Activated naive CD4-positive, alpha-beta T cell treated with anti-CD3 and anti-CD28 coated beads for 36 hours (primary cell): ENCODE results near the gene DEPDC5. TPM values are rescaled to one million over a fixed set of nuclear protein-coding genes. Genes with fewer than 3 reads are reported as not detected.
A peak's percentile ranks its signal among the peaks of the same experiment; 100 is the strongest.

Experiments
- CTCF ChIA-PET: fragments of 350-600 bp; sonication (Branson Sonifier 250); formaldehyde crosslinking; loops from one replicate; lab custom pipeline; 2021; ENCODE audit warnings: antibody characterized with exemption; lab: Charles Lee
- DNase-seq: peaks from one replicate; pipeline ENCODE4 v3.0.0-alpha.2; 2020
- H3K27ac Mint-ChIP-seq: one replicate; pipeline ENCODE4 v1.8.0; 2021; ENCODE audit warnings: mild to moderate bottlenecking, mixed read lengths
- H3K27me3 Mint-ChIP-seq: one replicate; pipeline ENCODE4 v1.8.0; 2021; ENCODE audit warnings: low read depth, mixed read lengths
- H3K36me3 Mint-ChIP-seq: one replicate; pipeline ENCODE4 v1.8.0; 2021; ENCODE audit warnings: low read depth, mixed read lengths
- H3K4me1 Mint-ChIP-seq: one replicate; pipeline ENCODE4 v1.8.0; 2021; ENCODE audit warnings: low read depth, mixed read lengths
- H3K4me3 Mint-ChIP-seq: one replicate; pipeline ENCODE4 v1.8.0; 2021; ENCODE audit warnings: mild to moderate bottlenecking, moderate library complexity, mixed read lengths
- H3K9me3 Mint-ChIP-seq: one replicate; pipeline ENCODE4 v1.8.0; 2021; ENCODE audit warnings: mixed read lengths
- intact Hi-C: fragments of 100-400 bp; cut with micrococcal nuclease; formaldehyde crosslinking; loops from one replicate; pipeline ENCODE4 v1.15.1; 2023
- total RNA-seq, 2 experiments: library from RNA; stranded (reverse); gene quantifications; one replicate each; pipeline ENCODE4 v1.2.3, GENCODE V29; 2021

The DEPDC5 gene
- total RNA-seq, 2 experiments from 2014 or later, result 23.6 TPM

DNA sequence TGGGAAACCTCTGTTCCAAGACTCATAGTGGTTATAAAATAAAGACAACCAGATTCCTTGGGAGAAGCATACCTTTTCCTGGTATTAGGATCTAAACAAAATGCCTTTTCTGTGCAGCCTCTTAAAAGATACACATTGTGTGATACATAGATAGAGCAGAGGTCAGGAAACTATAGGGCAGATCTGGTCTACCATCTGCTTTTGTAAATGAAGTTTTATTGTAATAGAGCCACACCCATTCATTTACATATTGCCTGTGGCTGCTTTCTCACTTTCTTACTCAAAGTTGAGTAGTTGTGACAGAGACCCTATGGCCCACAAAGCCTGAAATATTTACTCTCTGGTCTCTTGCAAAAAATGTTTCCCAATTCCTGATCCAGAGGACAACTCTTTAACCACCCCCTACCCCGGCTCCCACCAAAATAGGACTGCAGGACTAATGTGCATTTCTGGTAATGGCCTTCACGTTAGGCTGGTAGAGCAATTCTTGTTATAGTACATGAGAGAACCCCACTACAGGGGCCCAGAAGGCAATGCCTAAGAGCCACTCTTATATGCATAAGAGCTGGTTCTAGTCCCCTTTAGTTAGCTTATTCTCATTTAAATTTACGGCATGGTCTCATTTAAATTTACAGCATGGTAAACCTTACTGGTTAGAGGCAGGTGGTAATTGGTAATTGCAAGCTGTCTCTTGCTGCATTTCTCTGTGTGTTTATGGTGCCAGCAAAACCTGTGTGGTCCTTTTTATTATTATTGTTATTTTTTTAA is 113.8 kb downstream of the DEPDC5 start:
- no peak overlapping the region for H3K4me3 Mint-ChIP-seq
- no peaks in the 10 kb centered on the region for H3K4me1 Mint-ChIP-seq
- H3K27ac Mint-ChIP-seq, result no peak overlapping the region
- H3K9me3 Mint-ChIP-seq, result no peaks in the 10 kb centered on the region
- intact Hi-C loops, result no loop called here
- peaks cover 9% of the 10 kb centered on the region for H3K36me3 Mint-ChIP-seq
- CTCF ChIA-PET, result no interaction called here
- no peak for DNase-seq
- H3K27me3 Mint-ChIP-seq, result no peaks in the 10 kb centered on the region

DNA sequence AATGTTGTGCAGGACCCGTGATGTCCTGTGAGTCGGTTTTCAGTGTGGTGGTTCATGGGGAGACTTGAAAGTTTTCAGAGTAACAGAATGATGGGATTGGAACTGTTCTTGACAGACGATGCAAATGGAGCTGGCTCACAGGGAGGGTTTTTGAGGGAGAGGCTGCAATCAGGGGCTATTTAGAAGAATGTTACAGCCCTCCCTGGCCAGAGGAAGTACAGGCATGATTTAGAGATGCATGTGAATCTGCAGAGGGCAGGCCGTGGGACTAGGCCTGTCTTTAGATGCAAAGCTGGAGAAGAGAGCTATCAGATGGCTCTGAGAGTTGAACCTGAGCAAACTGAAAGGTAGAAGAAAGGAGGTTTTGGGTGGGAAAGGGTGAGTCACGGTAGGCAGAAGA is 115.9 kb downstream of the DEPDC5 start:
- intact Hi-C loops, result no loop called here
- Mint-ChIP-seq H3K4me3 (no peak overlapping the region), H3K27ac (no peak overlapping the region), H3K9me3 (no peaks in the 10 kb centered on the region), H3K36me3 (peaks cover 12% of the 10 kb centered on the region), H3K27me3 (no peaks in the 10 kb centered on the region), H3K4me1 (no peaks in the 10 kb centered on the region)
- CTCF ChIA-PET, result no interaction called here
- DNase-seq, result no peak

DNA sequence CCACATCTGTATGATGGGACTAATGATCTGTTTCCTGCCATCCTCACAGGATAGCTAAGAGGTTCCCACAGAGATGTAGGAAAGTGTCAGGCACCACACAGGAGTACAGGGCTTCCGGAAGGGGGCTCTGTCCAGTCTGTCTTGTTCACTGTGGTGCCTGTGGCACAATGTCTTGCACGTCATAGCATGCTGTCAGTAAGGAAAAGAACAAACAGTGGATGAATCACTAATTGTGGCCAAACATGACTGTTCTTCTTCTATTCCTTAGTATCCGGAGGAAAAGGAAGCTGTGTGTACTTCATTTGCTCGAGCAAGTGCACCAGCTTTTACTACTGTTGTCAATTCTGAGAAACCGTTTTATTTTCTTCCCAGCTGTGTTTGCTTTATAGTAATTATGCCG is 117.1 kb downstream of the DEPDC5 start:
- Mint-ChIP-seq H3K4me1 (no peaks in the 10 kb centered on the region), H3K27me3 (no peaks in the 10 kb centered on the region), H3K9me3 (no peaks in the 10 kb centered on the region), H3K36me3 (peaks cover 12% of the 10 kb centered on the region), H3K4me3 (no peak overlapping the region), H3K27ac (no peak overlapping the region)
- intact Hi-C loops, result no loop called here
- CTCF ChIA-PET, result interaction anchor here (0.9 to 1.3 kb wide), 2 partner anchors 80 to 100 kb away, joined by 3 to 6 read pairs; no protein-coding TSS in a partner anchor
- no peak for DNase-seq

DNA sequence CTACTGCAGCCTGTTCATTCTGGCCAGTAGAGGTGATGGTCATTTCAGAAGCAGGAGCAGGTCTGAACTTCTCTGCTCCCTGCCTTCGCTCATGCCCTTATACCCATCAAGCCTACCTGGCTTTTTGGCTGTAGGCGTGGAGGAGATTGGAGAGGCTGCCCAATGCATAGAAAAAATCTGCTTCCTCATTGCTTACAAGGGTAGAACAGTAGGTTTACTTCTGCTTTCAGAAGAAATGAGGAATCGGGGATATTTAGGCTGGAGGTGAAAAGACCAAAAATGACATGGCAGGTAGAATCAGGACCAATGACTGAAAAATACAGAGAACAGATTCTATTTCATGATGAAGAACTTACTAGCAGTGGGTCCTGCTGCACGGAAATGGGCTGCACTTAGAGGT is 117.7 kb downstream of the DEPDC5 start:
- CTCF ChIA-PET, result interaction anchor here (1.3 to 1.4 kb wide), 2 partner anchors 79 to 99 kb away, joined by 5 to 6 read pairs; no protein-coding TSS in a partner anchor
- Mint-ChIP-seq H3K36me3 (peaks cover 15% of the 10 kb centered on the region), H3K27ac (no peak overlapping the region), H3K9me3 (no peaks in the 10 kb centered on the region), H3K27me3 (no peaks in the 10 kb centered on the region), H3K4me3 (no peak overlapping the region), H3K4me1 (no peaks in the 10 kb centered on the region)
- intact Hi-C loops, result no loop called here
- no peak for DNase-seq

DNA sequence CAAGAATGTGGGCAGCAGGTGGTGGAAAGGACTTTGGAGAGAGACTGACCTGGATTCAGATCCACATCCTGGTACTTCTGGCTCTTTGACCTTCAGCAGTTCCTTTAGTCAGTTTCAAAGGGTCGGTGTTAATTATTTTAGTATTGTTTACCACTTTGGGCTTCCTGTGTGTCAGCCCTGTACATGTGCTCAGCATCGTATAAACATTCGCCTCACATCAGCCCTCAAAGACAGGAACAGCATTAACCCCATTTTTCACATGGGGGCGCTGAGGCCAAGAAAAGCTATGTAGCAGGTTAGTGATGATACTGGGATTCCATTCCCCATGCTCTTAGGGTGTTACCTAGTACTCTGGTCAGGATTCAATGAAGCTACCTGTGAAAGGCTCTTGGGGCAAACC is 118.4 kb downstream of the DEPDC5 start:
- H3K4me1 Mint-ChIP-seq, result no peaks in the 10 kb centered on the region
- peak; percentile 30 for DNase-seq

DNA sequence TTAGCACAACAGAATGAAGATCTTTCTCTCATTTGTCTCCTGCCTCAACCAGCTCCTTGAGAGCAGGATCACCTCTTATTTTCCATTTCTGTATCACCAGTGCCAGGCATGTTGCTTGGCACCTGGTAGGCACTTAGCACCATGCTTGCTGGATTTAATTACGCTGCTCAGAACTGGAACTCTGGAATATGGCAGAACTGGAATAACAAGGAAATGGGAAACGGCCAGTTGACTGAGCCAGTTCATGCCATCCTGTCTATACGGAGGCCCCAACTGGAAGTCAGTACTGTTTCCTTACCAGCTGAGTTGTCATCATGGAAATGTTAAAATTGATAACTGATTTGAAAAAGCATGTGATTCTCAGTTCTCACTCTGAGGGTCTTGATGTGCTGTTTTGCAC is 121.0 kb downstream of the DEPDC5 start:
- intact Hi-C loops, result no loop called here
- Mint-ChIP-seq H3K4me1 (no peaks in the 10 kb centered on the region), H3K27me3 (no peaks in the 10 kb centered on the region), H3K27ac (no peak overlapping the region), H3K4me3 (no peak overlapping the region), H3K36me3 (peaks cover 15% of the 10 kb centered on the region), H3K9me3 (no peaks in the 10 kb centered on the region)
- CTCF ChIA-PET, result no interaction called here
- no peak for DNase-seq

More for the DNA sequence above, 118.4 kb downstream of the DEPDC5 start:
- no peaks in the 10 kb centered on the region for H3K9me3 Mint-ChIP-seq
- intact Hi-C loops, result no loop called here
- H3K36me3 Mint-ChIP-seq, result peaks cover 15% of the 10 kb centered on the region
- H3K27ac Mint-ChIP-seq, result no peak overlapping the region
- H3K27me3 Mint-ChIP-seq, result no peaks in the 10 kb centered on the region
- CTCF ChIA-PET, result interaction anchor here (0.6 to 1.4 kb wide), 2 partner anchors 14 to 79 kb away, joined by 3 to 5 read pairs; no protein-coding TSS in a partner anchor
- no peak overlapping the region for H3K4me3 Mint-ChIP-seq

DNA sequence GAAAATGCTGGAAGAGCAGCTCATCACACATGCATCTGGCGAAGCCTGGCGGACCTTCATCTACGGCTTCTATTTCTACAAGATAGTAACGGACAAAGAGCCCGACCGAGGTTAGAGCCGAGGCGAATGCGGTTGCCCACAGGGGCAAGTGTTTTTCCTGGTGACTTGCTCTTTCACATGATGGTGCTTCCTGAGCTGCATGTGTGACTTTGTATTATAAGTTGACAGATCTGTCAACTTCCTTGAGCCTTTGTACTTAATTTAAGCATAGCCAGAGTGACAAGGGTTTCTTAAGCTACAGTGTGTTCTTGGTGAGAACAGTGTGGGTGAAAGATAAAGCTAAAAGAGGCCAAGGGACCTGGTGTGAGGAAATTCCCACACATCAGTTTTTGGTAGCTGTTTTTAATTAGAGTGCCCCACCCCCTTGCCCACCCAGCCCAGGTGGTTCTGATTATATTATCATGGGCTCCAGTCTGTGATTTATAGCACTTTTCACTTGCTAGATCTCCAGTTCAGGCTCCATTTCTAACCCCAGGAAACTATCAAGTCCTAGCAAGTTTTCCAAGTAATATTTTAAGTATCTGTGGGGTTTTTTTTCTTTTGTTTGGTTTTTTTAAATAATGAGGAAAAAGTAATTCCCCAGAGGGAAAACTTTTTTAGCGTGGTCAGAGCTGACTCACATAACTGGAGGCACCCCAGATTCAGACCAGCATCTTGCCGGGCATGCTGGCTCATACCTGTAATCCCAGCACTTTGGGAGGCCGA is 122.5 kb downstream of the DEPDC5 start:
- H3K4me1 Mint-ChIP-seq, result no peaks in the 10 kb centered on the region
- CTCF ChIA-PET, result interaction anchor here (0.9 kb wide), 1 partner anchor 94 kb away, joined by 4 read pairs; no protein-coding TSS in a partner anchor
- peaks cover 8% of the 10 kb centered on the region for H3K36me3 Mint-ChIP-seq
- H3K4me3 Mint-ChIP-seq, result no peak overlapping the region
- H3K27me3 Mint-ChIP-seq, result no peaks in the 10 kb centered on the region
- H3K9me3 Mint-ChIP-seq, result no peaks in the 10 kb centered on the region
- H3K27ac Mint-ChIP-seq, result no peak overlapping the region
- no peak for DNase-seq
- intact Hi-C loops, result no loop called here

DNA sequence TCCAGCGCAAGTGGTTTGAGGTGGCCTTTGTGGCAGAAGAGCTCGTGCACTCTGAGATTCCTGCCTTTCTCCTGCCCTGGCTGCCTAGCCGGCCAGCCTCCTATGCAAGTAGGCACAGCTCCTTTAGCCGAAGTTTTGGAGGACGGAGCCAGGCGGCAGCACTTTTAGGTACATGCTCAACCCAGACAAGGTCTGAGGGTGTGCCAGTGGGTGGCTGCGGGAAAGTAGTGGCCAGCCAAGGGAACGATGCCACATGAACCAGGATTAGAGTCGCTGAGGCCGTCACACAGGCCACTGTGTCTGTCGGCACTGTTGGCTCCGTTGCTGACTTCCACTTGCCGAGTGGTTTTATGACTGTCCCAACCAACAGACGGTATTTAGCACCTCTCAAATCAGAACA is 125.8 kb downstream of the DEPDC5 start:
- Mint-ChIP-seq H3K27ac (no peak overlapping the region), H3K4me1 (no peaks in the 10 kb centered on the region), H3K4me3 (no peak overlapping the region), H3K27me3 (no peaks in the 10 kb centered on the region), H3K36me3 (peaks cover 7% of the 10 kb centered on the region), H3K9me3 (no peaks in the 10 kb centered on the region)
- no peak for DNase-seq
- intact Hi-C loops, result no loop called here
- CTCF ChIA-PET, result interaction anchor here (1.6 kb wide), 1 partner anchor 68 kb away, joined by 3 read pairs; no protein-coding TSS in a partner anchor

DNA sequence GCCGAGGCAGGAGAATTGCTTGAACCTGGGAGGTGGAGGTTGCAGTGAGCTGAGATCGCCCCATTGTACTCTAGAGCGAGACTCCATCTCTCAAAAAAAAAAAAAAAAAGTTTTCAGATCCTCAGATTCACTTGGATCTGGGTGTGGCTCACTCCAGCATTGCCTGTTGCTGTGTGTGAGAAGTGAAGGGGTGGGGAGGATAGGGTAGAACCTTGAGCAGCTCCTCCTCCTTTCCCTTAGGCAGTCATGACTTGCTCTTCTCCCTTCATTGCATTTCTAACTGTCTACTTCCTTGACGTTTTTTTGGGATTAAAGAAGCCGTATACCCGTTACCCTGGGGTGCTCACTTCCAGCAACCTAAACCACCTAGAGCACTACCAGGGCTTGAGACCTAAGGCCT is 127.4 kb downstream of the DEPDC5 start:
- intact Hi-C loops, result no loop called here
- H3K27ac Mint-ChIP-seq, result no peak overlapping the region
- no peak overlapping the region for H3K4me3 Mint-ChIP-seq
- no peaks in the 10 kb centered on the region for H3K27me3 Mint-ChIP-seq
- CTCF ChIA-PET, result no interaction called here
- H3K36me3 Mint-ChIP-seq, result peaks cover 5% of the 10 kb centered on the region
- H3K9me3 Mint-ChIP-seq, result no peaks in the 10 kb centered on the region
- DNase-seq, result no peak
- no peaks in the 10 kb centered on the region for H3K4me1 Mint-ChIP-seq

DNA sequence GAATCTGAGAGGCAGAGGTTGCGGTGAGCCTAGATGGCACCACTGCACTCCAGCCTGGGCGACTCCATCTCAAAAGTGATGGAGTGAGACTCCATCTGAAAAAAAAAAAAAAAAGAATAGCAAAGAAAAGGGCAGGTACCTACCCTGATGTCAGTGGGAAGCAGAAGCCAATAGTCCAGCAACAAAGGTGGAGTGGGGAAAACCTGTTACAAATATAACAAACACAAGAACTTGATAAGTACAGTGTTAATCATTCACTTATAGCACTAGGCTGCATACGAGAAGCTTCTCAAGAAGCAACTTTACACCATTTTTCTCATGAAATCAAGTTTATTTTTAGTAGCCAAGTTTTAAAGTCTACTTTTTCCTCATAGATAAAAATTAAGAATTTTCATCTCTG is 128.0 kb downstream of the DEPDC5 start:
- intact Hi-C loops, result no loop called here
- Mint-ChIP-seq H3K27me3 (no peaks in the 10 kb centered on the region), H3K9me3 (no peaks in the 10 kb centered on the region), H3K36me3 (peaks cover 6% of the 10 kb centered on the region), H3K27ac (no peak overlapping the region), H3K4me1 (no peaks in the 10 kb centered on the region), H3K4me3 (no peak overlapping the region)
- CTCF ChIA-PET, result no interaction called here
- DNase-seq, result no peak

DNA sequence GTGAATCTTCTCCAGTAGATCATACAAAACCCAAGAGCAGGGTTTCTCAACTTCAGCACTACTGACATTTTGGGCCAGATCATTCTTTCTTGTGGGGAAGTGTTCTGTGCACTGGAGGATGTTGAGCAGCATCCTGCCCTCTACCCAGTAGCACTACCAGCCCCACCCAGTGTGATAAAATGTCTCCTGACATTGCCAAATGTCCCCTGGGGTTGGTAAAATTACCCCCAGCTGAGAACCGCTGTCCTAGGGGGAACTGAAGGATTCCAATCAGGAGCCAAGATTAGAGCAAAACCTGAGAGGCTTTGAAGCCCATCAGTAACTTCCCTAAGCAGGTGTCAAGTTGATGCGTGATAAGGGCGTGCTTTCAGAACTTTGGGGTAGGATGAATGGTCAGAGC is 129.2 kb downstream of the DEPDC5 start:
- intact Hi-C loops, result no loop called here
- H3K36me3 Mint-ChIP-seq, result peaks cover 8% of the 10 kb centered on the region
- CTCF ChIA-PET, result no interaction called here
- no peak overlapping the region for H3K27ac Mint-ChIP-seq
- no peaks in the 10 kb centered on the region for H3K27me3 Mint-ChIP-seq
- no peaks in the 10 kb centered on the region for H3K4me1 Mint-ChIP-seq
- no peak overlapping the region for H3K4me3 Mint-ChIP-seq
- DNase-seq, result no peak
- H3K9me3 Mint-ChIP-seq, result no peaks in the 10 kb centered on the region

DNA sequence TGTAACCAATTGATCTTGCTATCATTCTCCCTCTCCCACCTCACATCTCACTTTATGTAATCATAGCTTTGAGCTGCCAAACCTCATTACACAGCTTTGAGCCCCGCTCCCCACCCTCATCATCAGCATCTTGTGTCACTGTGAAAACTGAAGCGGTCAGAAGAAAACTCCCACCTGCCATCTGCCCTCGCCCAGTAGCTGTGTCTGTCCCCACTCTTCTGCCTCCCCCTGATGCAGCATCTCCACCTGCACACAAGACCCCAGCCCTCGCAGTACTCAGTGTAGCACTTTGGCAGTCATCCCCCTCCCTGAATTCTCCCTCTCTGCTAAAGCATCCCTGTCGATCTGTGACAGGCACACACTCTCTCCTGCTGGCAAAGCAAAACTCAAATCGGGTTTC is 130.2 kb downstream of the DEPDC5 start:
- no peak overlapping the region for H3K4me3 Mint-ChIP-seq
- no peak for DNase-seq
- H3K27me3 Mint-ChIP-seq, result no peaks in the 10 kb centered on the region
- no peaks in the 10 kb centered on the region for H3K4me1 Mint-ChIP-seq
- H3K36me3 Mint-ChIP-seq, result peaks cover 8% of the 10 kb centered on the region
- CTCF ChIA-PET, result no interaction called here
- H3K27ac Mint-ChIP-seq, result no peak overlapping the region
- H3K9me3 Mint-ChIP-seq, result no peaks in the 10 kb centered on the region
- intact Hi-C loops, result no loop called here
